Measurements from ENCODE around the gene AKIRIN1. TPM values are rescaled to one million over a fixed set of nuclear protein-coding genes. Genes with fewer than 3 reads are reported as not detected.
"Not testable (repeated sequence)": the region's sequence is repeated elsewhere in the genome, so short reads cannot be mapped to it uniquely, and the experiment has no call there.

The AKIRIN1 gene
- total and polyA plus RNA-seq, 2 donors (not counting 3 experiments of a cell fraction or from before 2014, with no cell fraction given), result 28.4 to 43.4 TPM

DNA sequence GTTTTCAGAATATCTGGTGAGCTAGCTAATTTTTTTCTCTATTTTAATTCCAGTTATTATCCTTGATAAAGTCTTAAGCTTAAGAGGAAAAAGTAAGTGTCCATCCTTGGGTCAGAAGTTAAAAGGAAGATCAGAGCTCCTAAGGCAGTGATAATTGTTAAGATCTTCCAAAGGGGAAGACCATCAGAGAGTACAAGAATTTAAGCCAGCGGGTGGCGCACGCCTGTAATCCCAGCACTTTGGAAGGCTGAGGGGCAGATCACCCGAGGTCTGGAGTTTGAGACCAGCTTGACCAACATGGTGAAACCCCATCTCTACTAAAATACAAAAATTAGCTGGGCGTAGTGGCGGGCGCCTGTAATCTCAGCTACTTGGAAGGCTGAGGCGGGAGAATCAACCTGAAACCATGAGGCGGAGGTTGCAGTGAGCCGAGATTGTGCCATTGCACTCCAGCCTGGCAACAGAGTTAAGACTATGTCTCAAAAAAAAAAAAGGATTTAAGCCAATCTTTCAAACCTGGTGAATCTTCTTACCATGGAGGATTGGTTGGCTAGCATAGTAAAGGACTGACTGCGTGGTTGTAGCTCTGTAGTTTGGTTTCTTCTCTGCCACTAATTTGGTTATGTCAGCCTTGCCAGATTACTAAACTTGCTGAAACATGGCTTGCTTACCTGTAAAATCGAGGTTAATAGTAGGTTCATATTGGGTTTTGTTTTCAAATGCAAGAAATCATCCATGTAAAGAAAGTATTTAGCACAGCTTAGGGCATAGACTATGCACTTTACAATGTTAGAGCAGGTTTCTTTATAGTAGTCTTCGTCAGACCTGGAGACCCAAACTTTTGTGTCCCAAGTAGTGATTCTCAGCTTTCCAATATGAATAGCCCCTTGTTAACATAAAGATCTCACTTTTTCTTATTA, 15.9 kb downstream of the AKIRIN1 start:
- no peak overlapping the region for H2AFZ ChIP-seq (ENCODE audit: low read depth, low read length)
- H3K79me2 ChIP-seq (ENCODE audit: control insufficient read depth, insufficient read depth, low read length), result no peaks in the 10 kb centered on the region
- dilution Hi-C loops (cut with MboI; ENCODE audit: extremely low pct_ligation_motif_present, low sequenced_read_pairs) (no loop called here), intact Hi-C loops (cut with micrococcal nuclease) (no loop called here)
- H3K27ac ChIP-seq (ENCODE audit: insufficient read depth, low read depth, low read length), result no peak overlapping the region
- no peaks in the 10 kb centered on the region for H4K20me1 ChIP-seq (replicated peaks; ENCODE audit: control insufficient read depth, extremely low read depth, insufficient read depth, low read length)
- H3K9me3 ChIP-seq (replicated peaks; ENCODE audit: control insufficient read depth, insufficient read depth, low read length), result no peaks in the 10 kb centered on the region
- H3K36me3 ChIP-seq (ENCODE audit: control insufficient read depth in 2 of 2, extremely low read depth in 1 of 2, insufficient read depth in 2 of 2, low read length in 2 of 2), result peaks cover 24 to 25% of the 10 kb centered on the region in 2 experiments
- H3K9ac ChIP-seq (replicated peaks; ENCODE audit: extremely low read depth, insufficient read depth, low read length), result no peak overlapping the region
- POLR2A ChIA-PET, result no interaction called here
- FAIRE-seq (peak; percentile 57), DNase-seq (ENCODE audit: low read depth, low spot score) (no peak)
- no peaks in the 10 kb centered on the region for H3K27me3 ChIP-seq (ENCODE audit: control insufficient read depth in 2 of 2, insufficient read depth in 2 of 2, low read length in 2 of 2)
- H3K9me1 ChIP-seq (replicated peaks; ENCODE audit: control insufficient read depth, extremely low read depth, insufficient read depth, low read length), result no peaks in the 10 kb centered on the region
- H3K4me2 ChIP-seq (ENCODE audit: insufficient read depth, low read length), result no peak overlapping the region
- H3K4me1 ChIP-seq (ENCODE audit: control insufficient read depth, extremely low read depth, insufficient read depth, low read length), result no peaks in the 10 kb centered on the region
- no TSS peak for BruUV-seq (replicated peaks)
- CTCF ChIA-PET, result interaction anchor here (1.2 to 2.3 kb wide), 3 partner anchors 77 to 85 kb away, joined by 3 to 9 read pairs (median 4); no protein-coding TSS in a partner anchor
- no peak overlapping the region for H3K4me3 ChIP-seq (replicated peaks in 1 of 3; ENCODE audit: insufficient read depth in 1 of 3, low read depth in 1 of 3, low read length in 3 of 3)
- TF ChIP-seq POLR2A (IDR thresholded peaks at IDR 0.05; ENCODE audit: low read depth, low read length) (no peak), JUN (IDR thresholded peaks at IDR 0.05; ENCODE audit: borderline replicate concordance, insufficient read depth, insufficient read length, low read depth) (no peak), EZH2 (IDR thresholded peaks at IDR 0.05; ENCODE audit: borderline replicate concordance, low read depth, low read length, severe bottlenecking) (no peak), GATA2 (IDR thresholded peaks at IDR 0.05; ENCODE audit: insufficient read depth, insufficient read length, low read depth, low read length) (no peak), MYC (IDR thresholded peaks at IDR 0.05; ENCODE audit: low read depth, low read length) (no peak), POLR2AphosphoS5 (IDR thresholded peaks at IDR 0.05; ENCODE audit: insufficient read depth, low read depth, low read length) (no peak), FOS (IDR thresholded peaks at IDR 0.05; ENCODE audit: borderline replicate concordance, insufficient read depth, low read length) (no peak)
- TF ChIP-seq, protein P1, sequence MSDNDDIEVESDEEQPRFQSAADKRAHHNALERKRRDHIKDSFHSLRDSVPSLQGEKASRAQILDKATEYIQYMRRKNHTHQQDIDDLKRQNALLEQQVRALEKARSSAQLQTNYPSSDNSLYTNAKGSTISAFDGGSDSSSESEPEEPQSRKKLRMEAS (IDR thresholded peaks at IDR 0.05; ENCODE audit: insufficient read depth, insufficient read length), result no peak
- TF ChIP-seq, protein P2, sequence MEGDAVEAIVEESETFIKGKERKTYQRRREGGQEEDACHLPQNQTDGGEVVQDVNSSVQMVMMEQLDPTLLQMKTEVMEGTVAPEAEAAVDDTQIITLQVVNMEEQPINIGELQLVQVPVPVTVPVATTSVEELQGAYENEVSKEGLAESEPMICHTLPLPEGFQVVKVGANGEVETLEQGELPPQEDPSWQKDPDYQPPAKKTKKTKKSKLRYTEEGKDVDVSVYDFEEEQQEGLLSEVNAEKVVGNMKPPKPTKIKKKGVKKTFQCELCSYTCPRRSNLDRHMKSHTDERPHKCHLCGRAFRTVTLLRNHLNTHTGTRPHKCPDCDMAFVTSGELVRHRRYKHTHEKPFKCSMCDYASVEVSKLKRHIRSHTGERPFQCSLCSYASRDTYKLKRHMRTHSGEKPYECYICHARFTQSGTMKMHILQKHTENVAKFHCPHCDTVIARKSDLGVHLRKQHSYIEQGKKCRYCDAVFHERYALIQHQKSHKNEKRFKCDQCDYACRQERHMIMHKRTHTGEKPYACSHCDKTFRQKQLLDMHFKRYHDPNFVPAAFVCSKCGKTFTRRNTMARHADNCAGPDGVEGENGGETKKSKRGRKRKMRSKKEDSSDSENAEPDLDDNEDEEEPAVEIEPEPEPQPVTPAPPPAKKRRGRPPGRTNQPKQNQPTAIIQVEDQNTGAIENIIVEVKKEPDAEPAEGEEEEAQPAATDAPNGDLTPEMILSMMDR (IDR thresholded peaks at IDR 0.05; ENCODE audit: extremely low read depth in 1 of 2, insufficient read depth in 1 of 2, low read depth in 1 of 2, low read length in 2 of 2), result no peak

DNA sequence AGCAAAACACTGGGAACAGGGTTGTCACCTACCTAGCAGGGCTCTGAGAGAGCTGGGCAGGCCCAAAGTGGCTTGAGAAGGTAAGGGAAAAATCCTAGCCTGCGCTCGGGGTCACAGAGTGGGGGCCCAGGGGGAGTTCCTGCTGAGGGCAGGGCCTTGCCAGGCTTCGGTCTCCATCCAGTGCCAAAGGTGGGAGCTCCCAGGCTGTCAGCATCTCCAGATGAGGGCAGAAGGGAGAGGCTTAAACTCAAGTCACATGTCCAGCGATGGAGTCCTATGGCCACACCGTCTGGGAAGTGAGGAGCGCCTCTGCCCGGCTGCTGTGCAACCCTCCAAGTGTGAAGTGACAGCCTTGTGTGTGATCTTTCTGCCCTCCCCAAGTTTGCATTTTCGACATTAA, 23.9 kb downstream of the AKIRIN1 start:
- H3K4me3 ChIP-seq (replicated peaks in 1 of 3; ENCODE audit: insufficient read depth in 1 of 3, low read depth in 1 of 3, low read length in 3 of 3); H2AFZ ChIP-seq (ENCODE audit: low read depth, low read length); POLR2A ChIA-PET; DNase-seq (ENCODE audit: low read depth, low spot score); H3K36me3 ChIP-seq (ENCODE audit: control insufficient read depth in 2 of 2, extremely low read depth in 1 of 2, insufficient read depth in 2 of 2, low read length in 2 of 2); BruUV-seq (replicated peaks); H3K4me1 ChIP-seq (ENCODE audit: control insufficient read depth, extremely low read depth, insufficient read depth, low read length); H4K20me1 ChIP-seq (replicated peaks; ENCODE audit: control insufficient read depth, extremely low read depth, insufficient read depth, low read length); H3K79me2 ChIP-seq (ENCODE audit: control insufficient read depth, insufficient read depth, low read length); H3K9me1 ChIP-seq (replicated peaks; ENCODE audit: control insufficient read depth, extremely low read depth, insufficient read depth, low read length); dilution Hi-C loops (cut with MboI; ENCODE audit: extremely low pct_ligation_motif_present, low sequenced_read_pairs); H3K27me3 ChIP-seq (ENCODE audit: control insufficient read depth in 2 of 2, insufficient read depth in 2 of 2, low read length in 2 of 2); CTCF ChIA-PET; H3K9ac ChIP-seq (replicated peaks; ENCODE audit: extremely low read depth, insufficient read depth, low read length); H3K9me3 ChIP-seq (replicated peaks; ENCODE audit: control insufficient read depth, insufficient read depth, low read length); H3K4me2 ChIP-seq (ENCODE audit: insufficient read depth, low read length); intact Hi-C loops (cut with micrococcal nuclease); FAIRE-seq; H3K27ac ChIP-seq (ENCODE audit: insufficient read depth, low read depth, low read length): not testable (repeated sequence)
